ENCODE measurements around the gene PPM1L.
A peak's percentile ranks its signal among the peaks of the same experiment; 100 is the strongest.

PPM1L gene

DNA sequence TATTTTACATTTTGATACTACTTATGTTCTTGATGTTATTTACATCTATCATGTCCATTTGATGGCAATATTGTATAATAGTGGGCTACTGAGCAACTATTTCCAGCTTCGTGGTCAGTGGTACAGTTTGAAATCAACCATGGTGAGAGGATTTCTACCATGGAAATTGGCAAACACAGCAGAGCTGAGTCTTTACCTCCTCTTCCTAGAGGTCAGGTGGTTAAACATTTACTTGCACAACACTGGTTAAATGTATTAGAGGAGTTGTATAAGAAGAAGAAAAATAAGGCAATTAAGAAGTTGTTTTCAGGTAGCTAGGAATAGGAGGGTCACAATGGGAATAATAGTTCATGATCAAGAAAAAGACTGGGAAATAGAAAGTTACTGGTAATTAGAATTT, 7.2 kb upstream of the PPM1L start:
- H3K4me3 ChIP-seq (ENCODE audit: low read depth, low read length) = no peak overlapping the region
- TF ChIP-seq, protein P1, sequence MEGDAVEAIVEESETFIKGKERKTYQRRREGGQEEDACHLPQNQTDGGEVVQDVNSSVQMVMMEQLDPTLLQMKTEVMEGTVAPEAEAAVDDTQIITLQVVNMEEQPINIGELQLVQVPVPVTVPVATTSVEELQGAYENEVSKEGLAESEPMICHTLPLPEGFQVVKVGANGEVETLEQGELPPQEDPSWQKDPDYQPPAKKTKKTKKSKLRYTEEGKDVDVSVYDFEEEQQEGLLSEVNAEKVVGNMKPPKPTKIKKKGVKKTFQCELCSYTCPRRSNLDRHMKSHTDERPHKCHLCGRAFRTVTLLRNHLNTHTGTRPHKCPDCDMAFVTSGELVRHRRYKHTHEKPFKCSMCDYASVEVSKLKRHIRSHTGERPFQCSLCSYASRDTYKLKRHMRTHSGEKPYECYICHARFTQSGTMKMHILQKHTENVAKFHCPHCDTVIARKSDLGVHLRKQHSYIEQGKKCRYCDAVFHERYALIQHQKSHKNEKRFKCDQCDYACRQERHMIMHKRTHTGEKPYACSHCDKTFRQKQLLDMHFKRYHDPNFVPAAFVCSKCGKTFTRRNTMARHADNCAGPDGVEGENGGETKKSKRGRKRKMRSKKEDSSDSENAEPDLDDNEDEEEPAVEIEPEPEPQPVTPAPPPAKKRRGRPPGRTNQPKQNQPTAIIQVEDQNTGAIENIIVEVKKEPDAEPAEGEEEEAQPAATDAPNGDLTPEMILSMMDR (IDR thresholded peaks at IDR 0.05; ENCODE audit: low read depth, low read length) = no peak

DNA sequence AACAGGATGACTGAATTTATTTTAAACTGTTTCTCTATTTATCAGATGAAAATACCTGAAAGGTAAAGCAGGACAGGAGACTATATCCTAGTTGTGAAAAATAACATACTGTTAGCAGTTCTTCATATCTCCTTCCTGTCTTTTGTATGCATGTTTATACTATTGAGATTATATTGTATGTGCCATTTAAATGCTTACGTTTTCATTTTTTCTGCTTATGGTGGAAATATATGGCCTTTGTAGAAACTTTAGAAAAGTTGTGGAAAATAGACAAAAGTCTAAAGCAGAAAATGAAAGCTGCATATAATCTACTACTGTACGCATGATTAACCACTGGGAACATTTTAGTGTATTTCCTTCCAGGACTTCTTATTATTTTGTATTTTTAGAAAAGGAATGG, 2.1 kb upstream of the PPM1L start:
- H3K4me3 ChIP-seq (ENCODE audit: low read depth, low read length) = peak overlapping the region; percentile 71
- TF ChIP-seq, protein P1 (IDR thresholded peaks at IDR 0.05; ENCODE audit: low read depth, low read length) = no peak

DNA sequence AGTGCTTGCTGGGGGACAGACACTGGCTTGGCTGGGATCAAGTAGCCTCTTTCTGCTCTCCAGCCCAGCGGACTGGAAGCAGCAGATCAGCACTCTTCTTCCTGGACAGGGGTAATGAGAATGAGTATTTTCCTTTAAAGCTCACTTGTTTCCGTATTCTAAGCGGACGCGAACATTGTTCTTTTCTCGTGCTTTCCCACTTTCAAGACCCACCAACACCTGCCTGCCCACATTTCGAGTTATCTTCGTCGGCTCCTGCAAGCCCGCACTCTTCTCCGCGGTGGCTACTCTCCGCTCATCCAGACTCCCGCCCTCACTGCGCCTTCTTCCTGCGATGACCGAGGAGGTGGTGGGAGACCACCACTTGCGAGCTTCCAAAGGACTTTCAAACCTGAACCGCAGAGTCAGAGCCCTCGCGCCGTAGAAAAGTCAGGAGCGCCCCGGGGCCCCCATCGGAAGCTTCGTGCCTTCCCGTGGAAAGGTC, 1.6 kb upstream of the PPM1L start:
- TF ChIP-seq, protein P1 (IDR thresholded peaks at IDR 0.05; ENCODE audit: low read depth, low read length) = no peak
- H3K4me3 ChIP-seq (ENCODE audit: low read depth, low read length) = peak overlapping the region; percentile 71

- H3K4me3 ChIP-seq (ENCODE audit: low read depth, low read length) = peak overlapping the region; percentile 71
- TF ChIP-seq, protein P1 (IDR thresholded peaks at IDR 0.05; ENCODE audit: low read depth, low read length) = no peak
Observed at GRCh38 chr3:160754855-160755747, 930 bp upstream of the PPM1L start.

- TF ChIP-seq, protein P1 (IDR thresholded peaks at IDR 0.05; ENCODE audit: low read depth, low read length) = no peak
- H3K4me3 ChIP-seq (ENCODE audit: low read depth, low read length) = no peak overlapping the region
Observed at GRCh38 chr3:160757233-160758106, 1.4 kb downstream of the PPM1L start.

GRCh38 chr3:160758929-160759577, 3.0 kb downstream of the PPM1L start:
- TF ChIP-seq, protein P1 (IDR thresholded peaks at IDR 0.05; ENCODE audit: low read depth, low read length) = no peak
- H3K4me3 ChIP-seq (ENCODE audit: low read depth, low read length) = no peak overlapping the region

All from WI38 (cell line).